ENCODE data around the gene AP1S2.
"Not testable (repeated sequence)": the region's sequence is repeated elsewhere in the genome, so short reads cannot be mapped to it uniquely, and the experiment has no call there.

The AP1S2 gene

GRCh38 chrX:15854712-15855567 lies at the start of gene AP1S2:
AP1S2 (minus strand) TSS chrX:15854813; CDS start chrX:15852524, 2,289 bp downstream.
- DNase-seq = peak; percentile 56

DNA sequence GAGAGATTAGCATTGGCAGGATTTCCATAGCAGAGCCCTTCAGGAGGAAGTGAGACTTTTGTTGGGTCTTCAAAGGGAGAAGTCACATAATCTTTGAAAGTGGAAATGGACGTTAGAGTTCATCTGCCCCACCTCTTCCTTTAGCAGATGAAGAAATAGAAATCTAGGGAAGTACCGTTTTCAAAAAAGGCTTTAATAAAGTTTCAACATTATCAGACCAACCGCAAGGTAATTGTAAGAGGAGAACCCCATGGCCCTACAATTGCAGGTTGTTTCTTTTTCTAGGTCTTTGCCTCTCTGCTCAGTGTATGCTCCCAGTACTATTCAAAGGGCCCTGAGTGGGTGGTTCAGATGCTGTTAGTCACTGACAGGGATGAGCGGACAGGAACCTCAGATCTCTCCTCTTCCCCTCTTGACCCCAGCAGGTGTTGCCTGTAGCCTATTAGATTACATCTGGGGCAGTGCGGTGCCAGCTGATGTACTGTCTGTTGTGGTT lies 48.6 kb upstream of the AP1S2 start:
- DNase-seq = no peak

GRCh38 chrX:15895334-15895733 lies 40.7 kb upstream of the AP1S2 start:
- no peak for DNase-seq

GRCh38 chrX:15894724-15895123 lies 40.1 kb upstream of the AP1S2 start:
- no peak for DNase-seq

DNA sequence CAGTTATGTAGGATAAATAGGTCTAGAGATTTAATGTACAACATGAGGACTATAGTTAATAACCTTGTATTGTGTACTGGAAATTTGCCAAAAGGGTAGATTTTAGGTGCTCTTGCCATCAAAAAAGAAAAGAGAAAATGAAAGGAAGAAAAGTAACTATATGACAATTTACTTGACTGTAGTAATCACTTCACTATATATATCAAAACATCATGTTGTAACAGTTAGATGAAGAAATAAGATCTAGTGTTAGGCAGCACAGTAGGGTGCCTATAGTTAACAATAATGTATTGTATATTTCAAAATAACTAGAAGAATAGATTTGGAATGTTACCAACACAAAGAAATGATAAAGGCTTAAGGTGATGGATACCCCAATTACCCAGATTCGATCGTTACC lies 35.9 kb upstream of the AP1S2 start:
- no peak for DNase-seq

DNA sequence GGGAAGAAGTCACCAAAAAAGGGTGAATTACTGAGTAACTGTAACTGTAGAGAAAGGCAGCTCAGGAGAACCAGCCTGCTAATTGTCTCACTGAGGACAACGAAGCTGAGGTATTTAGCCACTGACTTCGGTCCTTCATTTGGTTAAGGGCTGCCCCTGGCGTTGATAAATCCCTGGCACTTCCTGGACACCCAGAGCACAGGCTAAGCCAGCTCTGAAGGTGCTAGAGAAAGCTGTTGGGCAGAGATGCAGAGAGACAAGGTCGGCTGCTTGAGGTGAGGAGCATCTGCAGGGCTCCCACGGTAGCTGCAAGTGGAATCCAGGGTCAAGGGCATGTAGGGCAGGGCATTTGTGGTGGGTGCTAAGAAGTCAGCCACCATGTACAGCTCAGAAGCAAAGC lies 33.4 kb upstream of the AP1S2 start:
- no peak for DNase-seq

- no peak for DNase-seq
These were observed 28.9 kb upstream of the AP1S2 start for GRCh38 chrX:15883540-15883863.

DNA sequence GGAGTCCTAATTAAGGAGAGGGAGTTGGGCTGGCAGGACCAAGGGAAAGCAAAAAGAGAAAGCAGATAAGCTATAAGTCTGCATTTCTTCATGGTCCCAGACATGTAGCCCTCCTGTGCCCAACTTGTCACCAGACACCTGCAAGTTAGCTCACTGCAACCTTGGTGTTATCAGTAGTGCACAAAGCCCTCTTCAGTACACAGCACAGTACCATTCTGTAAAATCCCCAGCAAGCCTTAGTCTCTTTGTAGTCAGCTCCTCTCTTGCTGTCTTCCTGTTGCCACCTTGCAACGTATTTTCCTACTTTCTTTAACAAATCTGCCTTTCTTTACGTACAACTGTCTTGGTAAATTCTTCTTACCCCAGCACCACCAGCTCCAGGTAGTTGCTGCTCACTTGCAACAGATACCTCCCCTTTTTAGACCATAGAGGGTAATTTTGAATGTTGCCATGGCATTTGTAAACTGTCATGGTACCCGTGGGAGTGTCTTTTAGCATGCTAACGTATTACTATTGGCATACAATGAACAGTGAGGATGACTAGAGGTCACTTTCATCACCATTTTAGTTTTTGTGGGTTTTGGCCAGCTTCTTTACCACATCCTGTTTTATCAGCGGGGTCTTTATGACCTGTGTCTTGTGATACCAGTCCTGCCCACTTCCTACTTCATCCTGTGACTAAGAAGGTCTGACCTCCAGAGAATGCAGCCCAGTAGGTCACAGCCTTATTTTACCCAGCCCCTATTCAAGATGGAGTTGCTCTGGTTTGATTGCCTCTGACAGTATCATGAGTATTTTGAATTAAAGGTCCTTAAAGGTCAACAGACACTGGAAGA lies 28.3 kb upstream of the AP1S2 start:
- no peak for DNase-seq

- no peak for DNase-seq
These were observed 26.8 kb upstream of the AP1S2 start for GRCh38 chrX:15881381-15881897.

- not testable (repeated sequence) for DNase-seq
These were observed 23.3 kb upstream of the AP1S2 start for GRCh38 chrX:15877914-15878313.

DNA sequence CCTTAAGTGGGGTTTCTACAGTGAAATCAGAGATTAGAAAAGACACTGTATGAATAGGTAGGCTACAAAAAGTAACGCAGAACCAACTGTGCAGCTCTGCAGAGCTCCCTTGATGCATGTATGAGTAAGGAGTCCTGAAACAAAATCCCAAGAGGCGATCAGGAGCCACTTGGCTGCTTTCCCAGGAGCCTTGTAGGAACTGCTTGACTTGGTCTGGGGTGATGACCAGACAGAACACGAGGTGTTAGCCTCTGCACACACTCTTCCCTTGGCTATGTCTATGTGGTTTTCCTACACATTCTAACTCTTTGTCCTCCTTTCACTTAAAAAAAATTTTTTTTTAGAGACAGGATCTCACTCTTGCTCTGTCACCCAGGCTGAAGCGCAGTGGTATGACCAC lies 22.8 kb upstream of the AP1S2 start:
- DNase-seq = no peak

- no peak for DNase-seq
These were observed 20.1 kb upstream of the AP1S2 start for GRCh38 chrX:15874672-15875071.

DNA sequence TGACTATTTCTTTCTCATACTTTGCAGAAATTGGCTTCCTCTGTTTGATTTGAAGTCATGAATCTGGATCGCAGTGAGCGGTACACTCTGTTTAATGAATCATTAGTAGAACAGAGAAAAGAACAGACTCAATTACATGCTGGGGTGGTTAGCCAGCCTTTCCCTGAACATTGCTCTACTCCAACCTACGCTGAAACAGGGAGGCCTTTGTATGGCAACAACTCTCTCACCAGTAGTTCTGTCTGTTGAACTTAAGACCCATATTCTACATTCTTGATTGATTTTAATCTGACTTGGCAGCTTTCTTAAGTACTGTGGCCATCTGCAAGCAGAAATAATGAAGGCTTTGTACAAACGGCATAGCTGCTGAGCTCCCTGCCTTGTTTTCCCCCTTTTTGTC lies 19.0 kb upstream of the AP1S2 start:
- DNase-seq = no peak

DNA sequence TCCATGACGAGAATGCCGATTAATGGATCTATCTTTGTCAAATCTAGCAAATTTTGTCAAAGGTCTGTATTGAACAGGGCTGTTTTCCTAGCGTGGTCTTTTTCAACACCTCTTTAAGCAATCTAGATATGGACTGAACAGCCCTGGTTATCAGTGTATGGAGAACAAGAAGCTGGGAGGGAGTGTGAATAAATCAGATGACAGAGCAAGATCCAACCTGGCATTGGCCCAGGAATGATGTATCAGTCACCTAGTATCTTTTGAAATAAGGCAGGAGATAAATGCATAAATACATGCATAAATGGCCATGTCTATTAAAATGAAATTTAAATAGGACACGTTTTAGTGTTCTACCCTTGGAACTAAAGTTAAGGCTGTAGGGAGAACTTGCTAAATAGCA lies 15.7 kb upstream of the AP1S2 start:
- DNase-seq = no peak

GRCh38 chrX:15869695-15870094 lies 15.1 kb upstream of the AP1S2 start:
- no peak for DNase-seq

GRCh38 chrX:15866147-15866546 lies 11.5 kb upstream of the AP1S2 start:
- DNase-seq = no peak

DNA sequence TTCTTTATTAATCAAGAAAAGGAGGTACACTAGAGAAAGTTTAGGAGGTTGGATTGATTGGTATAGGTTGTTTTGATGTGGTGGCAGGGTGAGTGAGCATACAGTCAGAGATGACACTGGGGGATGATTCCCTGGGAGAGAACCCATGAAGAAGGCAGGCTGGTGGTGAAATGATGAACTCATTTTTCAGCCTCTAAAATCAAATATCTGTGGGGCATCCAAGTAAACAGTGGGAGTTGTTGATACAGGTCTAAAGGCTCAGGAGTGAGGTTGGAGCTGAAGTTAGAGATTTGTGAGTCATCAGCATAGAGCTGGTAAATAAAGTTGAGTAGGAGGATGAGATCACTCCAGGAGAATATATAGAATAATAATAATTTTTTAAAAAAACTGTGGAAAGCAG lies 10.0 kb upstream of the AP1S2 start:
- DNase-seq = no peak

- no peak for DNase-seq
These were observed 9.4 kb upstream of the AP1S2 start for GRCh38 chrX:15864023-15864422.

DNA sequence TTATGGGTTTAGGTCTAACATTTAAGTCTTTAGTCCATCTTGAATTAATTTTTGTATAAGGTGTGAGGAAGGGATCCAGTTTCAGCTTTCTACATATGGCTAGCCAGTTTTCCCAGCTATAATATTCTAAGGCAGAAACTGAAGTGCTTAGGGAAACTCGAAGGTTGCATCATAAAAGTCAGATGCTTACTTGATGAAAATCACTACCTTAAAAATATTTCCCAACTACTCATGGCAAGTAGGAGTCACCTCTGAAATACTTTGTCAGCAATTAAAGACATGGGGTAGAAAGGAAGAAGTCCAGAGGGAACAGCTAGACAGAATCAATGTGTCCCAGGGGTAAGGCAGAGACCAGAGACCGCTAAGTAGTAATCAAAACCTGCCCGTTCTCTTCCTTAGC lies 6.3 kb upstream of the AP1S2 start:
- no peak for DNase-seq

- DNase-seq = no peak
These were observed 3.4 kb upstream of the AP1S2 start for GRCh38 chrX:15858051-15858450.

DNA sequence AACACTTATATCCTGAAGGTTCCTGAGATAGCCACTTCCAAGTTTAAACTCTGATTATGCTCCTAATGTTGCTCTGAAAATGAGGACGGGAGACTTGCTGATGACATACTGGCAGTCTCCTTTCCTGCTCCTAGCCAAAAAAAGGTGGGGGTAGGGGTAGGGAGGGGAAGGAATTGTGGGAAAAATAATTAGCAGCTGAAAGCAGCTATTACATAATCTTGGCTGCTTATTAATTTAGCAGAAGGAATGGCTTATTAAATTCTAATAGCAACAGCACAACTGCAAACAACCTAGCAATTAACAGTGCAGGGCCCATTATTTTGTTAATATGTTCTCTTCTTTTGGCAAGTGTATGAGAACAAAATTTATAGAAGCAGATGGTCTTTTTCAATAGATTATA lies 2.0 kb upstream of the AP1S2 start:
- DNase-seq = no peak

DNA sequence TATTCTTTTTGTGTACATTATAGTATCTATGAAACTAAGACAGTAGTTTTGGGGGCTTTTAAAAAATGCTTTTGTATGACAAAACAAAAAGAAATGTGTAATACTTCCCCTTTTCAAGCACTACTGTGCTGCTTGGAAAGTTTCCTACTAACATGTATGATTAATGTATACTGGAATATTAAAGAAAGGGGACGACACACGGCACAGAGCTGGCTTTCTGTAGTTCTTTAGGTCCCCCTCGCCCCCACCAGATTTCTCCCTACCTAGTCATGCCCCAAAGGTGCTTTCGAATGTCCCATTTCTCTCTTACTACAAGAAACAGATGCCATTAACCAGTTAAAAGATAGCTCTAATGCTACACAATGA lies 1.6 kb upstream of the AP1S2 start:
- DNase-seq = no peak

- no peak for DNase-seq
These were observed 1.1 kb upstream of the AP1S2 start for GRCh38 chrX:15855568-15856221.
